Stimulated activated CD4-positive, alpha-beta T cell treated with anti-CD3 and anti-CD28 coated beads, Interleukin-4, amount 100 ng/mL, for 48 hours (primary cell): ENCODE results near the gene PRDX3.

Experiments
- DNase-seq, 2 donors: peaks; one replicate each; pipeline ENCODE4 v3.0.0-alpha.2; 2020; ENCODE audit warnings: low read depth in 2 of 2

The PRDX3 gene

DNA sequence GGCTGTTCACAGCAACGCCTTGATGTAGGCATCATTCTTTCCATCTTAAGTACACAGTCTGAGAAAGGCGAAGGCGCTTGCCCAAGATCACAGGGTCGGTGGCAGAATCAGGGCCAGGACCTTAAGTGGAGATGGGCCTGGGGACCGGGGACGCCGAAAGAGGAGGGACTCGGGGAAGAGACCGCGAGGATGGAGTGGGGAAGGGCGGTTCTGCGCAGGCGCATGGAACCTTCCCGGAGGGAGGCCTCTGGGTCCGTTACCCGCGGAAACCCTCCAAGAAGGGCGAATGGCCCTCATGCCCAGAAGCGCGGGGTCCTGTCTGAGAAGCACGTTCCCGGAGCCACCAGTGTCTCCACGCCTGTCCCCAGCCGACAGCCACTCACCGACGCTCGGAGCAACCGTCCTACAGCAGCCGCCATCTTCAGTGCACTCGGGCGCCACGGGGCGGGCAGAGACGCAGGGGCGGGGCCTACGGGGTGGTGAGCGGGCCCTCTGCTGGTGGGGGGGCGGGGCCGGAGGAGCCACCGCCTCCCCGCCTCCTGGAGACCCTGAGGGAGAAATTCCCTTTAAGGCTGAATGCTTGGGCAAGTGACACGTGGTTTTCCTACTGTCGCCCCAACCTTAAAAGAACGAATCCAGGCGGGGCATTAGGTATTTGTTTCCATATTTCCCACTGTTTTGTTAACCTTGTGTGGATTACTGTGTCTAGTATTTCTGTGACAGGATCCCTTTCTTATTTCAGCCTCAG is at the start of gene PRDX3:
TSS of gene PRDX3 (minus strand) at position 441 of the 748 bp plus-strand sequence. CDS start at position 419, 22 bp downstream.
- DNase-seq, result peak; percentile 94 to 97

GRCh38 chr10:119227825-119228224 is 49.2 kb upstream of the PRDX3 start:
- no peak for DNase-seq

DNA sequence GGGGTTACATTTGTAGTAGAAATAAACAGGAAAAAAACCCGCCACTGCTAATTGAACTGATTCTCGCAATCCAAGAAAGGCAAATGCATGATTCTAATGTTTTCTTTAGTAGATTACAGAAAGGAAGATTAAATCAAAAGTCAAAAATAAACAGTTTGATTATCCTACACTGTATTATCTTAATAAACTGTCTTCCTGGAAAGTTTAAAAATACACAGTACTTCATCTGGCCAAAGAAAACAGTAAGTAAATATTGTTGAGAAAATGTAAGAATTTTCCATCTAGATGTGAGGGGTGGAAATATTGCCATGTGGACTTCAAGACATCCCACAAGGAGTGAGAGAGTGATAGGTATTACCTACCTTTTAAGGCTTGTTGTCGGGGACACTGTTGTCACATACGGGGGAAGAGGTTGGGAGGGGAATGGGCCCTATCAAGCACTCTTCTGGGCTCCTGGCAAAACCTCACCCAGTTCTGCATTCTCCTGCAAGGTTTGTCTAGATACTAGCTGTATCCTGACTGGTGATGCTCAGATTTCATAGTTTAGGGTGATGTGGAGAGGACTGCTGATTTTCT is 46.6 kb upstream of the PRDX3 start:
- DNase-seq, result no peak

DNA sequence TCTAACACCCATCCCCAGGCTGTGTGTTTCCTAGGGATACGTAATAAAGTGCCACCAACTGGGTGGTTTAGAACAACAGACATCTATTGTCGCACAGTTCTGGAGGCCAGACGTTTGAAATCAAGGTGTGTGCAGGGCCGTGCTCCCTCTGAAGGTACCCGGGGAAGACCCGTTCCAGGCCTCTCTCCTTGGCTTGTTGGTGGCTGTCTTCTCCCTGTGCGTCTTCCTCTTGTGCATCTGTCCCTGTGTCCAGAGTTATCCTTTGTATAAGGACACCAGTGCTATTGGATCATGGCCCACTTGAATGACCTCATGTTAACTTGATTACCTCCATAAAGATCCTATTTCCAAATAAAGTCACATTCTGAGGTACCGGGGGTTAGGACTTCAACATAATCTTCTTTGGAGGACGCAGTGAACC is 44.4 kb upstream of the PRDX3 start:
- no peak for DNase-seq

DNA sequence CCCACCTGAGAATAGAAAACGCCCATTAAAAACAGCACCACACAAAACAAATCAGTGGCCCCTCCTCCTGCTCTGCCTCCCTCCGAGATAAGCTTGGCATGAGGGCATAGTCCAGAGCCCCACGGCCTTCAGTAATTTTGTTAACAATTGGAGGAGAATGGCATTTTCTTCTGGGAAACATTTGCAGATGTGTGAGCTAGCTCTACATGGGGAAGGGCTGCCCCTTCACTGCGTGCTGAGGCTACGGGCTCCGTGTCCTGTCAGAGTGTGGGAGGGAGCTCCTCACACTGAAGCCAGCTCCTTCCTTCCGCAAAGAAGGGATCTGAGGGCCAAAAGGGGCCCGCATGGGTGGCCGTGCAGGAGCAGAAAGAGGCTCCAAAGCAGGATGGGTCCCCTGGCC is 43.9 kb upstream of the PRDX3 start:
- no peak for DNase-seq

GRCh38 chr10:119221666-119222065 is 43.1 kb upstream of the PRDX3 start:
- no peak for DNase-seq

GRCh38 chr10:119221201-119221600 is 42.6 kb upstream of the PRDX3 start:
- DNase-seq, result no peak

- DNase-seq, result no peak
These were observed 41.3 kb upstream of the PRDX3 start for GRCh38 chr10:119219871-119220270.

DNA sequence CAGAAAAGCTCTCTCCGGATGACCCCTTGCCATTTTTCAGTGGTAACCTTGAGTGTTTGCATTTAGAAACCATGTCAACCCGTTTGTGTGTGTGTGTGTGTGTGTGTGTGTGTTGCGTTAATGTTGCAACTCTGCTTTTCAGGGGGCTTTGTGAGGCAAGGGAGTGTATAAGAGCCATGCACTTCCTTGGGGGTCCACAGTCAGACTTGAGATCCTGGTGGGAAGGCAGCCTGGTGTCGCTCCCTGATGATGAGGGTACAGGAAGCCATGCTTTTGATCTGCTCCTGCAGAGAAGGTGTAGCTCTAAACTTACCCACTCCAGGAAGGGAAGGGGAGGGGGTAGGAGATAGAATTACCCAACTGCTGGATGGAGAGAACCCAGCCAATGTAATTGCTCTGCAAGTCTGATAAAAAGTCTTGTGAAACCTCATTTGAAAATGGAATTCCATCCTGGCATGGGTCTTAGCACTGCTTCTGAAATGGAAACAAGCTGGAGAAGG is 39.4 kb upstream of the PRDX3 start:
- DNase-seq, result no peak

- no peak for DNase-seq
These were observed 38.8 kb upstream of the PRDX3 start for GRCh38 chr10:119217401-119217800.

DNA sequence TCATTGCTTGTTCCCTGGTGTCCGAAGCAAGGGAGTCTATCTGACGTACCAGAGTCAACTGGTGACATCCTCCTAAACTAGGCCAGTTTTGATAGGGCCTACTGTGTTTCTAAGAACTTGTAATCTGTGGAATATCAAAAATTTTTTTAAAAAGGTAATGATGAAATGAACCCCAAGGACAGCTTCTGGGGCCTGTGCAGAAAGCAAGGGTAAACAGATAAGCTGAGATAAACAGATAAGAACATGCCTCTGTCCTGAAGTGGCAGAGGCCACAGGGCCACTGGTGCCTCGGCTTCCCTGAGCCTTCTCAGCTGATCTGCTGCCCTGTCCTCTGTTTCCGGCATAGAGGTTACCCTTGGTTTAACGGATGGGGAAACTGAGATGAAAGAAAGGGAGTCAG is 37.5 kb upstream of the PRDX3 start:
- DNase-seq, result no peak

DNA sequence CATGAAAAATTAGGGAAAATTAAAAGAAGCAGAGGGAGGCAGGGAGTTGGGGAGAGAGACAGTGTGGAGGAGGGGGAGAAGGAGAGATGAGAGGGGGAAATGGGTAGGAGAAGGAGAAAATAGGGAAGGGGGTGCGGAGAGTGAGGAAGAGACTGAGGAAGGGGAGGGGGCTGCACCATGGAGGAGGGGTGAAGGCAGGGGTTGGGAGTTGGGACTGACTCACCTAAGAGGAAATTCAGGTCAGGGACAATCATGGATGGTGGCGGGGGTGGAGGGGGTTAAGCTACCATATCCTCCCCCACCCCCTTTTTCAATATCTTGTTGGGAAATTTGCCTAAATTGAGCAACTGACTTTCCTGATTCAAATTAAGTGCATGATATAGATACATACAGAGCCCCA is 36.8 kb upstream of the PRDX3 start:
- DNase-seq, result no peak

GRCh38 chr10:119211625-119212441 is 33.2 kb upstream of the PRDX3 start:
- DNase-seq, result no peak

DNA sequence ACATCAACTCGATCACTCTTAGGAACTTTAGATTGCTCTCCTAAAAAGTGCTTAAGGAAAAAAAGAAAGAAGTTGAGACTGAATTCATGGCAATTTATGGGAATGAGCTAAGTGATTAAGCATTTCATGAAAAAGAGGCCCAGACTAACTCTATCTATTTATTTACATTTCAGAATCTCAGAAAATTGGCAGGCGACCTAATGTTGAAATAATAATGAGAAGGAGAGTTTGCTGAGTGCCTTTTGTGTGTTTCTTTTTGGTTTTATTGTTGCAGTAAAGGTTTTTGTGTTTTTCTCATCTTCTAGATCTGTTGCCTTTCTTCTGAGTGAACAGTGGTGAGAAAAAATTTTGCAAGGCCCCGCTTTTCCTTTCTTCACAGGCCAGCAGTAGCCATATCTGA is 32.6 kb upstream of the PRDX3 start:
- DNase-seq, result no peak

GRCh38 chr10:119210633-119211032 is 32.0 kb upstream of the PRDX3 start:
- no peak for DNase-seq

- no peak for DNase-seq
These were observed 31.2 kb upstream of the PRDX3 start for GRCh38 chr10:119209736-119210355.

DNA sequence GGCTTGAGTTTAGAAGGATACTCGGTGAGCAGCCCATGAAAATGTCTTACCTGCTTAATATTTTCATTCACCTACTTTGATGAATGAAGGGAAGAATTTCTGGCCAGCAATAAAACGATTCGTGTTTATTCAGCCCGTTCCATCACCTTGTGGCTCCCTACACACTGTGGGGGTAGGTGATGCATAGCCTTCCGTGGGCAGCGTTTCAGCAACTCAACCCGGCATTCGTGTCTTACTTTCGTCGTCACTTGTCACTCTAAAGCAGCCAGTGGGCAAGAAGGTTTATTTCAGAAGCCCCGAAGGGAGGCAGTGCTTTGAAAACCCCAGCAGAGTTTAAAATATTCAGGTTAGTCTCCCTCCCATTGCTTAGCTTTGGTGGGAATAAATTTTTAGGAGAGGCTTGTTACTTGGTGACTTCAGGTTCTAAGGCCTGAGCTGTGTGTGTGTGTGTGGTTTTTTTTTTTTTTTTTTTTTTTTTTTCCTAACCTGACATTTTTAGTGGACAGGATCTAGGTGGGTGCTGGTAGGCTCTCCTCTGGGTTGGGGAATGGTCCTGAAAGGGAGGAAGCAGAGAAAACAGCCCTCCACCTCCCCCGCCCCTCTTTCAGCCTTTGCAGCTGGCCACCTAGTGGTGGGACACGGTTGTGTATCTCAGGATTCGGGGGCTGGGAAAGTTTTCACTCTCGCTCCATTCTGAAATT is 30.6 kb upstream of the PRDX3 start:
- DNase-seq, result peak; percentile 57

DNA sequence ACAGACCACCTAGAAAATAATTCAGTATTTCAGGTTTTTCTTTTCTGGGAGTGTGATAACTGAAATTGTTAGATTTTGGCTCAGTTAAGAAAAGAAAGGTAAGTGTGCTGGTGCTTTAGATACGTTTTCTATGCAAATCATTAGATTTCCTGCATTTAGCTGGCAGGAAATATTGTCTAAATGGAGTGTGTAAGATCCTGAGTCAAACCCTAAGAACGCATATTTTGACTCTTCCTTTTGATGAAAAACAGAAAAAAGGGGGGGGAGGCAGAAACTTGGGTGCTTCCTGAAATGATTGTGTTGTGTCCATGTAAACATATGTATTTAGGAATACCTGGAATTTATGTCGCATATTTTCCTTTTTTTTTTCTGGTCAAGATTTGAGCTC is 29.9 kb upstream of the PRDX3 start:
- no peak for DNase-seq

DNA sequence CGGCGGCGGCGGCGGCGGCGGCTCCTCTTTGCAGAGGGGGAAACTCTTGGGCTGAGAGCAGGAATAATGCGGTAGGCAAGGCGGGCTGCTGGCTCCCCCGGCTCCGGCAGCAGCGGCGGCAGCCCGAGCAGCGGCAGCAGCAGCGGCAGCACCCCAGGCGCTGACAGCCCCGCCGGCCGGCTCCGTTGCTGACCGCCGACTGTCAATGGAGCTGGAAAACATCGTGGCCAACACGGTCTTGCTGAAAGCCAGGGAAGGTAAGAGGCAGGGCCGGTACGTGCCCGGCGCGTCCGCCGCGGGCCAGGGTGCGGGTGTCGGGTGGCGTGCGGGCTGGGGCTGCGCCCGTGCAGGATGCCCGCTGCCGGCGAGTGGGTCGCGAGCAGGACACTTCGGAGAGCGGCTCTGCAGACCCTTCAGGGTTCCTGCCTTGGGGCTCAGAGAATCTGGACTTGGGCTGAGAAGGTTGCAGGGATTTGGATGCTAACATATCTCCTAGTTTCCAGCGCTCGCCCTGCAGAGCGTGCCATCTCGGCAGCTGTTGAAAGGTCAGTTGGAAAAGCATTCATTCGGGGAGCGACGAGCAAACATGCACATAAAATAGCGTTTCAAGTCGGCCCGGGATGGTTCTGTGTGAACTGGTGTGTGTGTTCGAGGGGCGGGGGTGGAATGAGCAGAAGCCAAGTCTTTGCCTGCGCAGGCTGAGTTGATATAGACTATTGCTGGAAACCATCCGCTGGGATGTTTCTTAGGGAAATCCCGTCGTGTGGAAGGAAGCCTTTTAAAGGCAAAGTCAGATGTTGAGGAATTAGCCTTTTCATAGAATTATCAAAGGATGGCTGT is 29.3 kb upstream of the PRDX3 start:
- no peak for DNase-seq

- peak; percentile 84 to 90 for DNase-seq
These were observed 28.7 kb upstream of the PRDX3 start, which contains the start of gene GRK5 for GRCh38 chr10:119207366-119207666. Gene GRK5 (plus strand): TSS chr10:119207571. CDS start chr10:119207918, 347 bp downstream.
